ENCODE data around the gene TRIM66. TPM values are rescaled to one million over a fixed set of nuclear protein-coding genes. Genes with fewer than 3 reads are reported as not detected.

TRIM66 gene
- total RNA-seq, 1 donor from 2014 or later, result 14.6 TPM

- intact Hi-C loops (cut with micrococcal nuclease), result no loop called here
- Mint-ChIP-seq H3K36me3 (ENCODE audit: low read depth) (no peaks in the 10 kb centered on the region), H3K4me3 (ENCODE audit: low read depth) (no peak overlapping the region), H3K27ac (no peak overlapping the region), H3K4me1 (ENCODE audit: low read depth) (peaks cover 2% of the 10 kb centered on the region), H3K9me3 (no peaks in the 10 kb centered on the region), H3K27me3 (ENCODE audit: low read depth) (peaks cover 3% of the 10 kb centered on the region)
- no peak for DNase-seq (ENCODE audit: low spot score)
Observed at GRCh38 chr11:8720868-8721608, 38.6 kb upstream of the TRIM66 start.

- Mint-ChIP-seq H3K9me3 (no peaks in the 10 kb centered on the region), H3K27me3 (ENCODE audit: low read depth) (peaks cover 3% of the 10 kb centered on the region), H3K36me3 (ENCODE audit: low read depth) (no peaks in the 10 kb centered on the region), H3K27ac (no peak overlapping the region), H3K4me3 (ENCODE audit: low read depth) (no peak overlapping the region), H3K4me1 (ENCODE audit: low read depth) (peaks cover 2% of the 10 kb centered on the region)
- intact Hi-C loops (cut with micrococcal nuclease), result no loop called here
- DNase-seq (ENCODE audit: low spot score), result no peak
Observed at GRCh38 chr11:8720352-8720751, 37.9 kb upstream of the TRIM66 start.

- H3K36me3 Mint-ChIP-seq (ENCODE audit: low read depth), result no peaks in the 10 kb centered on the region
- DNase-seq (ENCODE audit: low spot score), result no peak
- H3K9me3 Mint-ChIP-seq, result no peaks in the 10 kb centered on the region
- intact Hi-C loops (cut with micrococcal nuclease), result no loop called here
- no peak overlapping the region for H3K4me3 Mint-ChIP-seq (ENCODE audit: low read depth)
- peaks cover 2% of the 10 kb centered on the region for H3K4me1 Mint-ChIP-seq (ENCODE audit: low read depth)
- H3K27ac Mint-ChIP-seq, result no peak overlapping the region
- H3K27me3 Mint-ChIP-seq (ENCODE audit: low read depth), result peaks cover 3% of the 10 kb centered on the region
Observed at GRCh38 chr11:8719721-8720120, 37.3 kb upstream of the TRIM66 start.

- Mint-ChIP-seq H3K36me3 (ENCODE audit: low read depth) (no peaks in the 10 kb centered on the region), H3K4me3 (ENCODE audit: low read depth) (no peak overlapping the region), H3K27me3 (ENCODE audit: low read depth) (peaks cover 3% of the 10 kb centered on the region), H3K9me3 (no peaks in the 10 kb centered on the region), H3K27ac (no peak overlapping the region), H3K4me1 (ENCODE audit: low read depth) (peaks cover 2% of the 10 kb centered on the region)
- intact Hi-C loops (cut with micrococcal nuclease), result no loop called here
- DNase-seq (ENCODE audit: low spot score), result no peak
Observed at GRCh38 chr11:8719211-8719649, 36.8 kb upstream of the TRIM66 start.

- H3K27me3 Mint-ChIP-seq (ENCODE audit: low read depth), result peaks cover 3% of the 10 kb centered on the region
- no peaks in the 10 kb centered on the region for H3K36me3 Mint-ChIP-seq (ENCODE audit: low read depth)
- no peak for DNase-seq (ENCODE audit: low spot score)
- no peak overlapping the region for H3K27ac Mint-ChIP-seq
- peaks cover 2% of the 10 kb centered on the region for H3K4me1 Mint-ChIP-seq (ENCODE audit: low read depth)
- no peaks in the 10 kb centered on the region for H3K9me3 Mint-ChIP-seq
- intact Hi-C loops (cut with micrococcal nuclease), result no loop called here
- H3K4me3 Mint-ChIP-seq (ENCODE audit: low read depth), result no peak overlapping the region
Observed at GRCh38 chr11:8717876-8718753, 35.6 kb upstream of the TRIM66 start.

GRCh38 chr11:8717544-8717875 lies 35.0 kb upstream of the TRIM66 start:
- DNase-seq (ENCODE audit: low spot score), result no peak
- H3K36me3 Mint-ChIP-seq (ENCODE audit: low read depth), result no peaks in the 10 kb centered on the region
- peaks cover 3% of the 10 kb centered on the region for H3K27me3 Mint-ChIP-seq (ENCODE audit: low read depth)
- no peak overlapping the region for H3K27ac Mint-ChIP-seq
- no peaks in the 10 kb centered on the region for H3K9me3 Mint-ChIP-seq
- H3K4me1 Mint-ChIP-seq (ENCODE audit: low read depth), result peaks cover 2% of the 10 kb centered on the region
- intact Hi-C loops (cut with micrococcal nuclease), result no loop called here
- H3K4me3 Mint-ChIP-seq (ENCODE audit: low read depth), result no peak overlapping the region

- Mint-ChIP-seq H3K9me3 (no peaks in the 10 kb centered on the region), H3K27me3 (ENCODE audit: low read depth) (no peaks in the 10 kb centered on the region), H3K4me1 (ENCODE audit: low read depth) (peaks cover 2% of the 10 kb centered on the region), H3K4me3 (ENCODE audit: low read depth) (no peak overlapping the region), H3K36me3 (ENCODE audit: low read depth) (no peaks in the 10 kb centered on the region), H3K27ac (no peak overlapping the region)
- no peak for DNase-seq (ENCODE audit: low spot score)
- intact Hi-C loops (cut with micrococcal nuclease), result no loop called here
Observed at GRCh38 chr11:8715501-8715900, 33.0 kb upstream of the TRIM66 start.

- intact Hi-C loops (cut with micrococcal nuclease), result no loop called here
- peaks cover 2% of the 10 kb centered on the region for H3K4me1 Mint-ChIP-seq (ENCODE audit: low read depth)
- no peaks in the 10 kb centered on the region for H3K27me3 Mint-ChIP-seq (ENCODE audit: low read depth)
- H3K36me3 Mint-ChIP-seq (ENCODE audit: low read depth), result no peaks in the 10 kb centered on the region
- H3K4me3 Mint-ChIP-seq (ENCODE audit: low read depth), result no peak overlapping the region
- no peaks in the 10 kb centered on the region for H3K9me3 Mint-ChIP-seq
- no peak overlapping the region for H3K27ac Mint-ChIP-seq
- DNase-seq (ENCODE audit: low spot score), result no peak
Observed at GRCh38 chr11:8714622-8715225, 32.3 kb upstream of the TRIM66 start.

GRCh38 chr11:8713760-8714454 lies 31.4 kb upstream of the TRIM66 start:
- H3K4me1 Mint-ChIP-seq (ENCODE audit: low read depth), result peaks cover 2% of the 10 kb centered on the region

GRCh38 chr11:8712506-8712905 lies 30.0 kb upstream of the TRIM66 start:
- no peaks in the 10 kb centered on the region for H3K27me3 Mint-ChIP-seq (ENCODE audit: low read depth)
- no peaks in the 10 kb centered on the region for H3K9me3 Mint-ChIP-seq
- intact Hi-C loops (cut with micrococcal nuclease), result no loop called here
- H3K4me3 Mint-ChIP-seq (ENCODE audit: low read depth), result no peak overlapping the region
- H3K27ac Mint-ChIP-seq, result no peak overlapping the region
- DNase-seq (ENCODE audit: low spot score), result no peak
- no peaks in the 10 kb centered on the region for H3K36me3 Mint-ChIP-seq (ENCODE audit: low read depth)
- H3K4me1 Mint-ChIP-seq (ENCODE audit: low read depth), result no peaks in the 10 kb centered on the region

More at GRCh38 chr11:8713760-8714454, 31.4 kb upstream of the TRIM66 start:
- no peak for DNase-seq (ENCODE audit: low spot score)
- Mint-ChIP-seq H3K27ac (no peak overlapping the region), H3K9me3 (no peaks in the 10 kb centered on the region), H3K27me3 (ENCODE audit: low read depth) (no peaks in the 10 kb centered on the region), H3K4me3 (ENCODE audit: low read depth) (no peak overlapping the region), H3K36me3 (ENCODE audit: low read depth) (no peaks in the 10 kb centered on the region)
- intact Hi-C loops (cut with micrococcal nuclease), result no loop called here

GRCh38 chr11:8711895-8712442 lies 29.5 kb upstream of the TRIM66 start:
- H3K9me3 Mint-ChIP-seq, result no peaks in the 10 kb centered on the region
- no peaks in the 10 kb centered on the region for H3K36me3 Mint-ChIP-seq (ENCODE audit: low read depth)
- H3K4me1 Mint-ChIP-seq (ENCODE audit: low read depth), result no peaks in the 10 kb centered on the region
- H3K27ac Mint-ChIP-seq, result no peak overlapping the region
- intact Hi-C loops (cut with micrococcal nuclease), result no loop called here
- DNase-seq (ENCODE audit: low spot score), result no peak
- H3K27me3 Mint-ChIP-seq (ENCODE audit: low read depth), result no peaks in the 10 kb centered on the region
- no peak overlapping the region for H3K4me3 Mint-ChIP-seq (ENCODE audit: low read depth)

GRCh38 chr11:8709777-8710176 lies 27.3 kb upstream of the TRIM66 start:
- Mint-ChIP-seq H3K4me3 (ENCODE audit: low read depth) (no peak overlapping the region), H3K27ac (no peak overlapping the region), H3K36me3 (ENCODE audit: low read depth) (no peaks in the 10 kb centered on the region), H3K9me3 (no peaks in the 10 kb centered on the region), H3K27me3 (ENCODE audit: low read depth) (no peaks in the 10 kb centered on the region), H3K4me1 (ENCODE audit: low read depth) (no peaks in the 10 kb centered on the region)
- no peak for DNase-seq (ENCODE audit: low spot score)
- intact Hi-C loops (cut with micrococcal nuclease), result no loop called here
